Colonic mucosa (tissue), 4 donors: ENCODE measurements around the gene AUTS2. TPM values are rescaled to one million over a fixed set of nuclear protein-coding genes. Genes with fewer than 3 reads are reported as not detected.

Experiments used
- DNase-seq: peaks from one replicate; pipeline ENCODE4 v3.0.0-alpha.2; 2020
- H3K27ac ChIP-seq: fragments of 200-600 bp; one replicate; pipeline ENCODE4 v1.8.0; 2021
- H3K27me3 ChIP-seq: fragments of 200-600 bp; one replicate; pipeline ENCODE4 v1.8.0; 2021
- H3K36me3 ChIP-seq: fragments of 200-600 bp; one replicate; pipeline ENCODE4 v1.8.0; 2021
- H3K4me1 ChIP-seq: fragments of 200-600 bp; one replicate; pipeline ENCODE4 v1.8.0; 2021; ENCODE audit warnings: mild to moderate bottlenecking
- H3K4me3 ChIP-seq: fragments of 200-600 bp; one replicate; pipeline ENCODE4 v1.8.0; 2021
- H3K9ac ChIP-seq, 2 donors: one replicate each; pipeline ENCODE4 v1.7.0; 2013; ENCODE audit warnings: control low read depth in 2 of 2, low read depth in 2 of 2, low read length in 2 of 2
- H3K9me3 ChIP-seq: fragments of 200-600 bp; one replicate; pipeline ENCODE4 v1.8.0; 2021
- intact Hi-C: fragments of 100-400 bp; cut with DNase I; formaldehyde crosslinking; loops from one replicate; pipeline ENCODE4 v1.14.1; 2022
- total RNA-seq, 2 donors: library from RNA; stranded (reverse); fragmentation: NEBNext Ultra II Directional in 1 of 2; extraction: Animal tissue kit (Norgen Biotek cat#: 25700) in 1 of 2; gene quantifications; one replicate each; pipeline ENCODE4 v1.2.1, GENCODE V29; 2021
- TF ChIP-seq, protein P1 (sequence below): fragments of 200-600 bp; IDR thresholded peaks from one replicate; pipeline ENCODE4 v1.8.0; 2022; ENCODE audit warnings: antibody characterized with exemption, mild to moderate bottlenecking
- donor health status: healthy.
- donor health status: DM: no; HTN: no; CAD: no.
- donor health status: DM: no; HTN: no; CAD: no.

Gene AUTS2
- total RNA-seq, 2 donors from 2014 or later: 39.8 to 42.3 TPM

DNA sequence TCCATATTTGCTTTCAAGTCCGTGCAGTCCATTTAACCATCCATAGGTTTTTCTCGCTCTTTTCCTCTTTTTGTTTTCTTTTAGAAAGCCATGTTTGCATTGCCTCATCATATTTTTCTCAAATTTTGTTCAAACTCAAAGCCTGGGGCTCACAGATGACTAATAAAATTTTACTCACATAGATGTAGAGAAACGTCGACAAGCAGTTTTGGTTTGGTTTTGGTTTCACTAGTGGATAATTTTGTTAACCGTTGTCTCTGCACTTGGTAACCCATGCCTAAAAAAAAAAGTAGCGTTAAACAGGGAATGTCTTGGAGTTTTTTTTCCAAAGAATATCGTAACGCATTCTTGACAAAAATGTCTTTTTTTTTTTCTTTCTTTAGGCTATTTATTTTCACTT is 1189.5 kb downstream of the AUTS2 start:
- Histone ChIP-seq H3K4me1 (no peaks in the 10 kb centered on the region), H3K9me3 (no peaks in the 10 kb centered on the region), H3K27me3 (no peaks in the 10 kb centered on the region), H3K27ac (no peak overlapping the region), H3K4me3 (no peak overlapping the region), H3K9ac (no peak overlapping the region), H3K36me3 (peaks cover 8% of the 10 kb centered on the region)
- TF ChIP-seq, protein P1, sequence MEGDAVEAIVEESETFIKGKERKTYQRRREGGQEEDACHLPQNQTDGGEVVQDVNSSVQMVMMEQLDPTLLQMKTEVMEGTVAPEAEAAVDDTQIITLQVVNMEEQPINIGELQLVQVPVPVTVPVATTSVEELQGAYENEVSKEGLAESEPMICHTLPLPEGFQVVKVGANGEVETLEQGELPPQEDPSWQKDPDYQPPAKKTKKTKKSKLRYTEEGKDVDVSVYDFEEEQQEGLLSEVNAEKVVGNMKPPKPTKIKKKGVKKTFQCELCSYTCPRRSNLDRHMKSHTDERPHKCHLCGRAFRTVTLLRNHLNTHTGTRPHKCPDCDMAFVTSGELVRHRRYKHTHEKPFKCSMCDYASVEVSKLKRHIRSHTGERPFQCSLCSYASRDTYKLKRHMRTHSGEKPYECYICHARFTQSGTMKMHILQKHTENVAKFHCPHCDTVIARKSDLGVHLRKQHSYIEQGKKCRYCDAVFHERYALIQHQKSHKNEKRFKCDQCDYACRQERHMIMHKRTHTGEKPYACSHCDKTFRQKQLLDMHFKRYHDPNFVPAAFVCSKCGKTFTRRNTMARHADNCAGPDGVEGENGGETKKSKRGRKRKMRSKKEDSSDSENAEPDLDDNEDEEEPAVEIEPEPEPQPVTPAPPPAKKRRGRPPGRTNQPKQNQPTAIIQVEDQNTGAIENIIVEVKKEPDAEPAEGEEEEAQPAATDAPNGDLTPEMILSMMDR: no peak
- intact Hi-C loops: no loop called here
- no peak for DNase-seq

DNA sequence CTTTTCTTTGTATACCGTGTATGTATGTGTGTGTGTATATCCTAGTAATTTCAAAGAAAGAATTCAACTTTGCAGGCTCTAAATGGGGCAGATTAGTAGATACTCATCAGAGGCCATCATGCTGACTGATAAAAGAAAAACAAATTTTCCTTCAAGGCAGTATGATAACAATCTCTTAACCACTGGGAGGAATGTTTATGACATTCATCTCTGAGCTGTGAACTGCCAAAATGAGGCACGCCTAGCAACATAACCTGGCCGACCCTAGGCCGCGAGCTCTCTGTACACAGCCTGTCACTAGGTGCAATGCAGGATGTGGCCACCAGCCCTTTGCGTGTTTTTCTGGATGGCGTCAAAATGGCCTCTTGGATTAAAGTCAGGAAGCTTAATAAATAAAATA is 1190.0 kb downstream of the AUTS2 start:
- no peak overlapping the region for H3K27ac ChIP-seq
- H3K4me1 ChIP-seq: no peaks in the 10 kb centered on the region
- DNase-seq: no peak
- no peak overlapping the region for H3K4me3 ChIP-seq
- TF ChIP-seq, protein P1: no peak
- H3K27me3 ChIP-seq: no peaks in the 10 kb centered on the region
- H3K9ac ChIP-seq: no peak overlapping the region
- H3K36me3 ChIP-seq: peaks cover 8% of the 10 kb centered on the region
- intact Hi-C loops: no loop called here
- H3K9me3 ChIP-seq: no peaks in the 10 kb centered on the region

DNA sequence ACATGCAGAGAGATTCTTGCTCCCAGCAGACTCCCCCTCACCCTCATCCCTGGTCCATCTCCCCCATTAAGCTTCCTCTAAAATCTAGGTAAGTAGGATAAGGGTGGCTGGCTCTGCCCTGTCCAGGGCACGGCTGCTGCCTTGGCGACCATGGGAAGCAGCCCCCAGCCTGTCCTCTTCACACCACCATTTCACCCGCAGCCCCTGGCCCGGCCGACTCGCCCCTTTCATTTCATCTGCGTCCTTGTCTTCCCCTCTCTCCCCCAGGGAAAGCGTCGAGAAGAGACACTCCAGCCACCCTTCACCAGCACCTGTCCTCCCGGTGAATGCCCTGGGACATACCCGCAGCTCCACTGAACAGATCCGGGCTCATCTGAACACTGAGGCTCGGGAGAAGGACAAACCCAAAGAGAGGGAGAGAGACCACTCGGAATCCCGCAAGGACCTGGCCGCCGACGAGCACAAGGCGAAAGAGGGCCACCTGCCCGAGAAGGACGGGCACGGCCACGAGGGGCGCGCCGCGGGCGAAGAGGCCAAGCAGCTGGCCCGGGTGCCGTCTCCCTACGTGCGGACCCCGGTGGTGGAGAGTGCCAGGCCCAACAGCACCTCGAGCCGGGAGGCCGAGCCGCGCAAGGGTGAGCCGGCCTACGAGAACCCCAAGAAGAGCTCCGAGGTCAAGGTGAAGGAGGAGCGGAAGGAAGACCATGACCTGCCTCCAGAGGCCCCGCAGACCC is 1191.4 kb downstream of the AUTS2 start:
- no peak overlapping the region for H3K9ac ChIP-seq
- peaks cover 8% of the 10 kb centered on the region for H3K36me3 ChIP-seq
- H3K9me3 ChIP-seq: no peaks in the 10 kb centered on the region
- TF ChIP-seq, protein P1: no peak
- H3K4me1 ChIP-seq: no peaks in the 10 kb centered on the region
- DNase-seq: peak; percentile 13
- no peak overlapping the region for H3K4me3 ChIP-seq
- no peak overlapping the region for H3K27ac ChIP-seq
- intact Hi-C loops: no loop called here
- no peaks in the 10 kb centered on the region for H3K27me3 ChIP-seq

DNA sequence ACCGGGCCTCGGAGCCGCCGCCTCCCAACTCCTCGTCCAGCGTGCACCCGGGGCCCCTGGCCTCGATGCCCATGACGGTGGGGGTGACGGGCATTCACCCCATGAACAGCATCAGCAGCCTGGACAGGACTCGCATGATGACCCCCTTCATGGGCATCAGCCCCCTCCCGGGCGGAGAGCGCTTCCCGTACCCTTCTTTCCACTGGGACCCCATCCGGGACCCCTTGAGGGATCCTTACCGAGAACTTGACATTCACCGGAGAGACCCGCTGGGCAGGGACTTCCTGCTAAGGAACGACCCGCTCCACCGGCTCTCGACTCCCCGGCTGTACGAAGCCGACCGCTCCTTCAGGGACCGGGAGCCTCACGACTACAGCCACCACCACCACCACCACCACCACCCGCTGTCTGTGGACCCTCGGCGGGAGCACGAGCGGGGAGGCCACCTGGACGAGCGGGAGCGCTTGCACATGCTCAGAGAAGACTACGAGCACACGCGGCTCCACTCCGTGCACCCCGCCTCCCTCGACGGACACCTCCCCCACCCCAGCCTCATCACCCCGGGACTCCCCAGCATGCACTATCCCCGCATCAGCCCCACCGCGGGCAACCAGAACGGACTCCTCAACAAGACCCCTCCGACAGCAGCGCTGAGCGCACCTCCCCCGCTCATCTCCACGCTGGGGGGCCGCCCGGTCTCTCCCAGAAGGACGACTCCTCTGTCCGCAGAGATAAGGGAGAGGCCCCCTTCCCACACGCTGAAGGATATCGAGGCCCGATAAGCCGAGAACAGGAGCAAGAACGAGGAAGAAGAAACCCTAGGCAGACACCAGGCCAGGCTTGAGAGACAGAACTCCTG is 1192.2 kb downstream of the AUTS2 start:
- DNase-seq: peak; percentile 16
- no peaks in the 10 kb centered on the region for H3K27me3 ChIP-seq
- H3K4me3 ChIP-seq: no peak overlapping the region
- intact Hi-C loops: no loop called here
- TF ChIP-seq, protein P1: no peak
- H3K36me3 ChIP-seq: peaks cover 8% of the 10 kb centered on the region
- H3K9ac ChIP-seq: no peak overlapping the region
- H3K27ac ChIP-seq: no peak overlapping the region
- H3K9me3 ChIP-seq: no peaks in the 10 kb centered on the region
- no peaks in the 10 kb centered on the region for H3K4me1 ChIP-seq

DNA sequence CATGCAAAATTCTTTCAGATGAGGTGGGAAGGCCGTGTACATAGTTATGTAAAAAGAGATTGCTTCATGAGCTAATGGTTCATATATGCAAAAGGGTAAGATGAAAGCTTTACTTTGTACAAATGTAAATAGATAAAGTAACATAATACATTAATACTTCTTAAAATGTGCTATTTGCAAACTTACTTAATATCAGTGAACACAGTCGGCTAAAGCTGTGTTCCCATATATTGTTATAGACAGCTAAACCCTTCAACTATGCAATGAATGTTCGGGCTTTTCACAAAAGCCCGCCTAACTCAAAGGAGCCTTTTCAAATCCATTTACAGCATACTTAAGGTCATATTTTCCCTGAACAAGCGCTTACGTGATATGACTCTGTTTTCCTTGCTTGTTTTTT is 1193.1 kb downstream of the AUTS2 start:
- Histone ChIP-seq H3K27ac (no peak overlapping the region), H3K9ac (no peak overlapping the region), H3K4me3 (no peak overlapping the region), H3K9me3 (no peaks in the 10 kb centered on the region), H3K4me1 (no peaks in the 10 kb centered on the region), H3K27me3 (no peaks in the 10 kb centered on the region), H3K36me3 (peaks cover 4% of the 10 kb centered on the region)
- TF ChIP-seq, protein P1: no peak
- DNase-seq: no peak
- intact Hi-C loops: no loop called here
